ENCODE results near the gene CDC42SE2. TPM values are rescaled to one million over a fixed set of nuclear protein-coding genes. Genes with fewer than 3 reads are reported as not detected.
"Not testable (repeated sequence)": the region's sequence is repeated elsewhere in the genome, so short reads cannot be mapped to it uniquely, and the experiment has no call there.

CDC42SE2 gene
- total and polyA plus RNA-seq, 5 experiments from 2014 or later: 313 to 544 (median 423) TPM

DNA sequence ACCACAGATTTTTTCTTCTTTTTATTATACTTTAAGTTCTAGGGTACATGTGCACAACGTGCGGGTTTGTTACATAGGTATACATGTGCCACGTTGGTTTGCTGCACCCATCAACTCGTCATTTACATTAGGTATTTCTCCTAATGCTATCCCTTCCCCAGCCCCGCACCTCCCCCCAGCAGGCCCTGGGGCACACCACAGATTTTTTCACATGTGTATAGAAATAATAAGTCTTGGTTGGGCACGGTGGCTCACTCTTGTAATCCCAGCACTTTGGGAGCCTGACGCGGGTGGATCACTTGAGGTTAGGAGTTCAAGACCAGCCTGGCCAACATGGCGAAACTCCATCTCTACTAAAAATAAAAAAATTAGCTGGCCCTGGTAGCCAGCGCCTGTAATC is 9.8 kb upstream of the CDC42SE2 start:
- not testable (repeated sequence) for H3K27me3 Mint-ChIP-seq, H3K36me3 Mint-ChIP-seq, H3K9me3 Mint-ChIP-seq, ATAC-seq
- peak overlapping the region; percentile 81 to 98 (median 94) for H3K4me3 Mint-ChIP-seq
- H3K27ac Mint-ChIP-seq: peak overlapping the region; percentile 85 to 100 (median 94)
- peaks cover 37 to 89% (median 84%) of the 10 kb centered on the region in 4 donors for H3K4me1 Mint-ChIP-seq
- POLR2A ChIA-PET: interaction anchor here (0.6 to 8.5 kb wide), 11 partner anchors 8 to 128 kb away, joined by 3 to 159 read pairs (median 7); partner anchors contain the start of genes CDC42SE2 and HINT1
- DNase-seq: peak in 1 of 10 donors; percentile 17

DNA sequence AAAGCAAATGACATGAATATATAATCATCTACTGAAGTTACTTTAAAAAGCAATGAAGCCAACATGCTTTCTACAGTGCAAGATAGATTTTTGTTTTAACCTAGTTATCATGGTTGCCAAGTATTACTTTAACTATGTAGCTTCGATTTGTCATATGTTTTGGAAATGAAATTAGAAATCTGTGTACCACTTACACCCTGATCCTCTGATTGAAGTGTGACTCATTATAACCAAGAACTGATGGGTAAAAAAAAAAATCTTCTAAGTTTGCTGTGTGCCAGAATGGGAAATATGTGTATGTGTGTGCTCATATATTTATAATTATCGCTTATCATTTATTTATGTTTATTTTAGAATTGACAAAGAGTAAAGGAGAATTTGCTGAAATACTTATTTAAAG is 9.1 kb upstream of the CDC42SE2 start:
- H3K4me3 Mint-ChIP-seq: peak overlapping the region; percentile 81 to 98 (median 94)
- peaks cover 0 to 15% (median 11%) of the 10 kb centered on the region in 3 donors for H3K36me3 Mint-ChIP-seq
- POLR2A ChIA-PET: interaction anchor here (0.6 to 8.5 kb wide), 9 partner anchors 9 to 127 kb away, joined by 3 to 159 read pairs (median 4); partner anchors contain the start of genes CDC42SE2 and HINT1
- ATAC-seq (peak in 1 of 2 donors; percentile 34), DNase-seq (peak in 1 of 10 donors; percentile 3)
- no peaks in the 10 kb centered on the region for H3K9me3 Mint-ChIP-seq
- H3K27ac Mint-ChIP-seq: peak overlapping the region; percentile 85 to 100 (median 94)
- H3K27me3 Mint-ChIP-seq: no peaks in the 10 kb centered on the region
- peaks cover 35 to 91% (median 84%) of the 10 kb centered on the region in 4 donors for H3K4me1 Mint-ChIP-seq

DNA sequence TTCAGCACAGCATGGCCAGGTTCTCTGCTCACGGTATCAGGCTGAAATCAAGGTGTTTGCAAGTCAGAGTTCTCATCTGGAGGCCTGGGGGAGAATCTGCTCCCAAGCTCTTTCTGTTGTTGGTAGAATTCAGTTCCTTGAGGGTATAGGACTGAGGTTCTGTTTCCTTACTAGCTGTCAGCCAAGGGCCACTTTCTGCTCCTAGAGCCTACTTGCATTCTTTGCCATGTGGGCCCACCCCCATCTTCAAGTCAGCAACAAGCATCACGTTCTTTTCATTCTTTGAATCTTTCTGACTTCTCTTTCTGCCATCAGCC is 7.4 kb upstream of the CDC42SE2 start:
- Mint-ChIP-seq H3K27ac (peak overlapping the region; percentile 46 to 94 (median 92)), H3K9me3 (no peaks in the 10 kb centered on the region), H3K4me3 (peak overlapping the region; percentile 65 to 85 (median 76)), H3K4me1 (peaks cover 26 to 89% (median 75%) of the 10 kb centered on the region in 4 donors), H3K36me3 (peaks cover 0 to 22% (median 11%) of the 10 kb centered on the region in 3 donors), H3K27me3 (no peaks in the 10 kb centered on the region)
- POLR2A ChIA-PET: interaction anchor here (0.9 to 8.5 kb wide), 4 partner anchors 7 to 126 kb away, joined by 3 to 159 read pairs (median 5); partner anchors contain the start of gene CDC42SE2
- no peak for ATAC-seq
- no peak for DNase-seq

- Mint-ChIP-seq H3K36me3 (peaks cover 0 to 24% (median 11%) of the 10 kb centered on the region in 3 donors), H3K9me3 (no peaks in the 10 kb centered on the region), H3K27me3 (no peaks in the 10 kb centered on the region), H3K4me1 (peaks cover 25 to 87% (median 75%) of the 10 kb centered on the region in 4 donors), H3K4me3 (peak overlapping the region; percentile 65 to 93 (median 78)), H3K27ac (peak overlapping the region; percentile 45 to 98 (median 90))
- DNase-seq (no peak), ATAC-seq (no peak)
- POLR2A ChIA-PET: interaction anchor here (0.5 to 2.7 kb wide), 15 partner anchors 13 to 509 kb away, joined by 3 to 10 read pairs (median 3); partner anchors contain the start of gene HINT1
These were observed 5.1 kb upstream of the CDC42SE2 start for GRCh38 chr5:131258733-131259132.

DNA sequence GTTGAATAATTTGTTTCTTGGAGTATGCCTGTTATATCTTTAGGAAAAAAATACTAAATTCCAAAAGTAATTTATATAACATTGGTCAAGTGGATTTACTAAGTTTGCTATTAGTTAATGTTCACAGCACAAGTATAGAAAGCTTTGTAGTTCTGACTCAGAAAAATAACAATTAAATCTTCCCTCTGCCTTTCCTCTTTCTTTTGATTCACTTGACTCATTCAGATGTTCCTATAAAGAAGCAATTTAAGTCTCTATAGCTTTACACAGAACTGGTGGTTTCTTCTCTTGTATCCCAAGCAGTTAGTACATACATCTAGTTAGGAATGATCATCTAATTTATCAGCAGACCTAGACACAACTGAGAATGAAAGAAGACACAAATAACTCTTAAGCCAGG is 4.5 kb upstream of the CDC42SE2 start:
- no peak for ATAC-seq
- peak overlapping the region in 9 of 10 donors; percentile 45 to 98 (median 82) for H3K27ac Mint-ChIP-seq
- peaks cover 25 to 82% (median 69%) of the 10 kb centered on the region in 4 donors for H3K4me1 Mint-ChIP-seq
- H3K36me3 Mint-ChIP-seq: peaks cover 0 to 24% (median 11%) of the 10 kb centered on the region in 3 donors
- no peak for DNase-seq
- H3K9me3 Mint-ChIP-seq: no peaks in the 10 kb centered on the region
- POLR2A ChIA-PET: interaction anchor here (0.6 to 2.7 kb wide), 8 partner anchors 10 to 508 kb away, joined by 3 to 6 read pairs (median 4); partner anchors contain the start of gene HINT1
- H3K4me3 Mint-ChIP-seq: peak overlapping the region in 8 of 10 donors; percentile 17 to 80 (median 48)
- no peaks in the 10 kb centered on the region for H3K27me3 Mint-ChIP-seq

GRCh38 chr5:131260895-131261294 is 3.0 kb upstream of the CDC42SE2 start:
- POLR2A ChIA-PET: interaction anchor here (0.6 to 7.0 kb wide), 4 partner anchors 7 to 131 kb away, joined by 3 to 159 read pairs (median 7); no protein-coding TSS in a partner anchor
- H3K27ac Mint-ChIP-seq: peak overlapping the region in 7 of 10 donors; percentile 8 to 93 (median 76)
- ATAC-seq: no peak
- no peaks in the 10 kb centered on the region for H3K9me3 Mint-ChIP-seq
- H3K27me3 Mint-ChIP-seq: no peaks in the 10 kb centered on the region
- peak overlapping the region in 6 of 10 donors; percentile 20 to 44 (median 35) for H3K4me3 Mint-ChIP-seq
- peaks cover 10 to 23% (median 11%) of the 10 kb centered on the region in 3 donors for H3K36me3 Mint-ChIP-seq
- H3K4me1 Mint-ChIP-seq: peaks cover 25 to 72% (median 58%) of the 10 kb centered on the region in 4 donors
- DNase-seq: no peak

- ATAC-seq (no peak), DNase-seq (no peak)
- POLR2A ChIA-PET: interaction anchor here (0.6 to 10.2 kb wide), 9 partner anchors 8 to 133 kb away, joined by 3 to 159 read pairs (median 5); partner anchors contain the start of gene HINT1
- peaks cover 21 to 69% (median 52%) of the 10 kb centered on the region in 4 donors for H3K4me1 Mint-ChIP-seq
- H3K27me3 Mint-ChIP-seq: no peaks in the 10 kb centered on the region
- H3K9me3 Mint-ChIP-seq: no peaks in the 10 kb centered on the region
- peak overlapping the region in 7 of 10 donors; percentile 17 to 93 (median 70) for H3K27ac Mint-ChIP-seq
- peaks cover 9 to 21% (median 11%) of the 10 kb centered on the region in 3 donors for H3K36me3 Mint-ChIP-seq
- H3K4me3 Mint-ChIP-seq: peak overlapping the region in 6 of 10 donors; percentile 11 to 41 (median 21)
These were observed 2.4 kb upstream of the CDC42SE2 start for GRCh38 chr5:131261483-131261882.

DNA sequence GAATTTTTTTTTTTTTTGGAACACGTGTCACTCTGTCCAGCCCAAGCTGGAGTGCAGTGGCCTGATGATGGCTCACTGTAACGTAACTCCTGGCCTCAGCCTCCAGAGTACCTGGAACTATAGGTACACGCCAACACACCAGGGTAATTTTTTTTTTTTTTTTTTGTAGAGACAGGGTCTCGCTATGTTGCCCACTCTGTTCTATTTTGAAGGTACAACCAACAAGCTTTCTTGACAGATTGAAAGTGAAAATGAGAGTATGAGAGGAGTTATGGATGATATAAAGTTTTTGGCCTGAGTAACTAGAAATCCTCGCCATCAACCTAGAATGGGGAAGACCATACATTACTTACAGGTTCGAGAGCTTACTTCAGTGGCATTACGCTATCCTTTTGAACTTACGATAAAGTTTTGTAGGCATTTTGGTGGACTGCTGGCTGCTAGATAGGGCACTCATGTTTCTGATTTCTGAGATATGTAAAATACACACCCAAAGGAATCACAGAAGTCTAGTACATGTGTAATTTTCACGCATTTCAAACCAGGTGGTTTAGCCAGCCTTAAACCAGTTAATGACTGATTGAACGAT is 806 bp upstream of the CDC42SE2 start:
- Mint-ChIP-seq H3K9me3 (no peaks in the 10 kb centered on the region), H3K4me3 (peak overlapping the region; percentile 79 to 96 (median 91)), H3K36me3 (peaks cover 9 to 25% (median 11%) of the 10 kb centered on the region in 3 donors), H3K27me3 (no peaks in the 10 kb centered on the region), H3K4me1 (peaks cover 16 to 64% (median 43%) of the 10 kb centered on the region in 4 donors), H3K27ac (peak overlapping the region; percentile 85 to 98 (median 94))
- DNase-seq (peak in 1 of 10 donors; percentile 33), ATAC-seq (peak; percentile 4 to 16)
- POLR2A ChIA-PET: interaction anchor here (0.5 to 10.2 kb wide), 21 partner anchors 9 to 158 kb away, joined by 3 to 159 read pairs (median 8); partner anchors contain the start of genes HINT1 and LYRM7

GRCh38 chr5:131264451-131265099 is 722 bp downstream of the CDC42SE2 start:
- peak in 8 of 10 donors; percentile 26 to 74 (median 50) for DNase-seq
- peaks cover 1 to 23% (median 11%) of the 10 kb centered on the region in 3 donors for H3K36me3 Mint-ChIP-seq
- H3K4me1 Mint-ChIP-seq: peaks cover 9 to 64% (median 37%) of the 10 kb centered on the region in 4 donors
- POLR2A ChIA-PET: interaction anchor here (0.8 to 10.2 kb wide), 33 partner anchors 10 to 150 kb away, joined by 3 to 159 read pairs (median 7); partner anchors contain the start of genes HINT1 and LYRM7
- ATAC-seq: peak; percentile 14 to 25
- no peaks in the 10 kb centered on the region for H3K9me3 Mint-ChIP-seq
- H3K27me3 Mint-ChIP-seq: no peaks in the 10 kb centered on the region
- H3K27ac Mint-ChIP-seq: peak overlapping the region; percentile 92 to 98 (median 94)
- H3K4me3 Mint-ChIP-seq: peak overlapping the region; percentile 79 to 98 (median 90)

DNA sequence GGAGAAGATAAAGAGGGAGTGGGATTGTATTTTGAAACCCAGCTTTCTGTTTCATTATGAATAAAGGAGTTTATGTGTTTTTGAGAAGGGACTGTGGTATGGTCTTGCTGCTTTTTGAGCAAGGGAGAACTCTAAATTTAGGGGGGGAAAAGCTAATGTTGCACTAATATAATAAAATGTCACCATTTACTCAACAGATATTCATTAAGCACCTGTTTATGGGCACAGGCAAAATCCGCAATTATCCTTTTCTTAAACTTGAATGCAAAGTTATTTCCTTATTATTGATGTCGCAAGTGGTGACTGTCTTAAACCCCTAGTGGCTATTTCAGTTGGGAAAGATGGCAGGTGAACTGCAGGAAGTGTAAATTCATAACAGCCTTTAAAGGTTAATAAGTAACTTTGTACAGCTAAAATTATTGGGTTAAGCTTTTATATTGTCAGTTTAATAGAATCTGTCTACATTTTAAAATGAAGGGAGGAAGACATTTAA is 1.5 kb downstream of the CDC42SE2 start:
- no peak for ATAC-seq
- peaks cover 1 to 17% (median 11%) of the 10 kb centered on the region in 3 donors for H3K36me3 Mint-ChIP-seq
- POLR2A ChIA-PET: interaction anchor here (1.1 to 10.2 kb wide), 22 partner anchors 9 to 149 kb away, joined by 3 to 159 read pairs (median 8); partner anchors contain the start of genes HINT1 and LYRM7
- H3K9me3 Mint-ChIP-seq: no peaks in the 10 kb centered on the region
- DNase-seq: peak in 2 of 10 donors; percentile 50 to 52
- peak overlapping the region; percentile 92 to 98 (median 94) for H3K27ac Mint-ChIP-seq
- peaks cover 11 to 65% (median 39%) of the 10 kb centered on the region in 4 donors for H3K4me1 Mint-ChIP-seq
- peak overlapping the region; percentile 79 to 98 (median 90) for H3K4me3 Mint-ChIP-seq
- H3K27me3 Mint-ChIP-seq: no peaks in the 10 kb centered on the region

DNA sequence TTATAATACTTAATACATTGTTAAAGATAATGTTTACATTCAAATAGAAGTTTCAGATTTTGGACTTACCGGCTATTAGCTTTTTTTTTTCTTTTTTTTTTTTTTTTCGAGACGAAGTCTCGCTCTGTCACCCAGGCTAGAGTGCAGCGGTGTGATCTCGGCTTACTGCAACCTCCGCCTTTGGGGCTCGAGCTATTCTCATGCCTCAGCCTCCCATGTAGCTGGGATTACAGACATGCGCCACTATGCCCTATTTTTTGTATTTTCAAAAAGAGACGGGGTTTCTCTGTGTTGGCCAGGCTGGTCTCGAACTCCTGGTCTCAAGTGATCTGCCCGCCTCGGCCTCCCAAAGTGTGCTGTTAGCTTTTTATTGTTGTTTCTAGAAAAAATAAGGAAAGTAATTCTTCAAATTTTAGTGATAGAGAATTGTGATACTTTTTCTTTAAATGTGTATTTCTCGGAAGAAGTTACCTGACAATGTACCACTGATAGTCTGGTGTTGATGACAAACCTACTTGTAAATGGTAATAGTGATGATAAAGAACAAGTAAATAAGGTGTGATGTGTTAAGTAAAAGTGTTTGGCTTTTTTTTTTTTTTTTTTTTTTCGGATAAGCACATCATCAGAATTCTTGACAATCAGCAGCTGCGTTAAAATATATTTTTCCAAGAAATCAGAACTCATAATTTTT is 2.7 kb downstream of the CDC42SE2 start:
- ATAC-seq: no peak
- H3K4me3 Mint-ChIP-seq: peak overlapping the region; percentile 79 to 98 (median 90)
- peaks cover 1 to 19% (median 11%) of the 10 kb centered on the region in 3 donors for H3K36me3 Mint-ChIP-seq
- H3K27me3 Mint-ChIP-seq: no peaks in the 10 kb centered on the region
- H3K4me1 Mint-ChIP-seq: peaks cover 20 to 68% (median 47%) of the 10 kb centered on the region in 4 donors
- DNase-seq: peak in 6 of 10 donors; percentile 35 to 77 (median 53)
- no peaks in the 10 kb centered on the region for H3K9me3 Mint-ChIP-seq
- peak overlapping the region; percentile 93 to 98 (median 96) for H3K27ac Mint-ChIP-seq
- POLR2A ChIA-PET: interaction anchor here (0.6 to 10.2 kb wide), 22 partner anchors 8 to 192 kb away, joined by 3 to 159 read pairs (median 7); partner anchors contain the start of gene HINT1

Measured in naive thymus-derived CD8-positive, alpha-beta T cell (primary cell).